Measurements from ENCODE around the gene PRKCA.
"Not testable (repeated sequence)": the region's sequence is repeated elsewhere in the genome, so short reads cannot be mapped to it uniquely, and the experiment has no call there.

PRKCA gene

GRCh38 chr17:66292353-66292752 is 10.1 kb upstream of the PRKCA start:
- no peak for DNase-seq

- DNase-seq, result no peak
Measured at GRCh38 chr17:66296289-66296725, 6.1 kb upstream of the PRKCA start.

GRCh38 chr17:66297443-66297842 is 5.0 kb upstream of the PRKCA start:
- DNase-seq, result not testable (repeated sequence)

- no peak for DNase-seq
Measured at GRCh38 chr17:66299711-66300110, 2.7 kb upstream of the PRKCA start.

- DNase-seq, result no peak
Measured at GRCh38 chr17:66300956-66301355, 1.5 kb upstream of the PRKCA start.

- DNase-seq, result no peak
Measured at GRCh38 chr17:66301367-66301863, 998 bp upstream of the PRKCA start.

GRCh38 chr17:66302761-66303626 is 581 bp downstream of the PRKCA start:
- peak; percentile 35 for DNase-seq

- no peak for DNase-seq
Measured at GRCh38 chr17:66304304-66305174, 2.1 kb downstream of the PRKCA start.

- no peak for DNase-seq
Measured at GRCh38 chr17:66306446-66306845, 4.0 kb downstream of the PRKCA start.

GRCh38 chr17:66307257-66307656 is 4.8 kb downstream of the PRKCA start:
- DNase-seq, result no peak

GRCh38 chr17:66308856-66309255 is 6.4 kb downstream of the PRKCA start:
- no peak for DNase-seq

GRCh38 chr17:66309793-66310192 is 7.4 kb downstream of the PRKCA start:
- DNase-seq, result no peak

GRCh38 chr17:66310528-66311148 is 8.2 kb downstream of the PRKCA start:
- no peak for DNase-seq

GRCh38 chr17:66312912-66313311 is 10.5 kb downstream of the PRKCA start:
- no peak for DNase-seq

- DNase-seq, result no peak
Measured at GRCh38 chr17:66313325-66313724, 10.9 kb downstream of the PRKCA start.

GRCh38 chr17:66313995-66314659 is 11.7 kb downstream of the PRKCA start:
- DNase-seq, result no peak

GRCh38 chr17:66317629-66318028 is 15.2 kb downstream of the PRKCA start:
- no peak for DNase-seq

- no peak for DNase-seq
Measured at GRCh38 chr17:66319226-66319625, 16.8 kb downstream of the PRKCA start.

GRCh38 chr17:66322764-66323163 is 20.4 kb downstream of the PRKCA start:
- DNase-seq, result peak; percentile 40

- not testable (repeated sequence) for DNase-seq
Measured at GRCh38 chr17:66324381-66325004, 22.1 kb downstream of the PRKCA start.

- DNase-seq, result no peak
Measured at GRCh38 chr17:66326476-66327047, 24.1 kb downstream of the PRKCA start.

- DNase-seq, result no peak
Measured at GRCh38 chr17:66330646-66331037, 28.2 kb downstream of the PRKCA start.
